Activated CD8-positive, alpha-beta memory T cell treated with anti-CD3 and anti-CD28 coated beads, Interleukin-2, amount 50 U/mL, for 24 hours (primary cell): ENCODE results near the gene CSTF1.
"Not testable (repeated sequence)": the region's sequence is repeated elsewhere in the genome, so short reads cannot be mapped to it uniquely, and the experiment has no call there.

Experiments used
- DNase-seq: peaks from one replicate; pipeline ENCODE4 v3.0.0-alpha.2; 2020; ENCODE audit errors: extremely low read depth

CSTF1 gene

DNA sequence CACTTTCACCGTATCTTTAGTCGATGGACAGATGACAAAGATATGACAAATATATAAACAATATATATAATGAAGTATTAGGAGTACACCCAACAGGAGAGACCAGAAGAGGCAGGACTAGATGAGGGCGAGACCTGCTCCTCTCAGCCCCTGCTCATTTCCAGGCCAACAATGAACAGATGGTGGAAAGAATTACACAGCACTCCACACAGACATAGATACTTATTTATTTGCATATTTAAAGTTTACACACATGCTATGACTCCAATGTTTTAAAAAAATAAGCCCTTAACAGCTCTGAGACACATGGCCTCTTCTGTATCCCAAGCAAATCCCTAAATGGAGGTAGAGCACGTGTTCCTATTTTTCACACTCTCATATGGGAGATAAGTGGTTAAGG lies 23.3 kb upstream of the CSTF1 start:
- DNase-seq, result no peak

DNA sequence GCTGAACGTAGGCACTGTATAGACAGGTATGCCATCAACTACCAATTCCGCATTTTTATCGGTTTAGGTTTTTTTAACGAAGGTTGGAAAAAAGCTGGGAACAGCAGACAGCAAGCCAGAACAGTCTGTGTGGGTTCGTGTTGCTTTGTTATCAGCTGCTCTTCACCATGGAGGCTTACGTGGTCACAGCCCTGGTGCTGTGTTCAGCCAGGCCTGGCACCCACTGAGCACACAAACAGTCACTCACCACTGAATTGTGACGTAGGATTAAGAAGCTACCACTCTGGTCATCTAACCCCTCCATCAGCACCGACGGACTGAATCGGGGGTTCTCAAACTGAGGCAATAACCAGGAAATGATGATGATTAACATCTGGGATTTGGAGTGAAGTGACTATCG lies 20.5 kb upstream of the CSTF1 start:
- no peak for DNase-seq

DNA sequence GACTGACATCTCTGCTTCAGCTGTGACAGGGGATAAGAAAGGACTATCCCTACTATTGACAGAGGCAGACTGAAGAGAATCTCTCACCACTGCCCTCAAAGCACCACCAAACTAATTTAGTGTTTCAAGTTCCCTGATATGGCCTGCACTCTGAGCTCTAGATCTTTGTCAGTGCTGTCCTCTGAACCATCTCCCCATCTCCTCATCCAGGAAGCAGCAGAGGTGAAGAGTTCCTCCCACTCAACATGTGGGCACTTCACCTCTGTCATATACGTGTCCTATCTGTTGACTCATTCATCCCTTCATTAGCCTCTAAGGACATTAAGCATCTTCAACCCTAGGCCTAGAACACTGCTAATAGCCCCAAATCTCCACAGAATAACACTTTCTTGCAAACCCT lies 19.6 kb upstream of the CSTF1 start:
- no peak for DNase-seq

DNA sequence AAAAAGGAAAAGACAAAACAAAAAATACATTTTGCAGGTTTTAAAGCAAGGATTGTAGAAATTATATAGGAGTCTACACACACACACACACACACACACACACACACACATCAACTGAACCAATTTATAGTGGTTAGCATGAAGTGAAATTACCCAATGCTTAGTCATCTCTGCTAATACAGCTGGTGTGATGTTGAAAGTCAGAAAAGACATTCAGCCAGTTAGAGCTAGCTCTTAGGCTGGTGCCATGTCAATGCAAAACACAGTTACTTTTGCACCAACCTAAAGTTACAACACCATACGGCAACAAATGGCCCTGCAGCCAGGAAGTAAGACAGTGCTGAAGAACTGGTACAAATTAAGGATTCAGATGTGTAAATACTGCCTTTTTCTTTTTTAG lies 18.5 kb upstream of the CSTF1 start:
- DNase-seq, result no peak

- DNase-seq, result no peak
Measured at GRCh38 chr20:56376331-56376730, 16.1 kb upstream of the CSTF1 start.

GRCh38 chr20:56378386-56378785 lies 14.1 kb upstream of the CSTF1 start:
- DNase-seq, result no peak

DNA sequence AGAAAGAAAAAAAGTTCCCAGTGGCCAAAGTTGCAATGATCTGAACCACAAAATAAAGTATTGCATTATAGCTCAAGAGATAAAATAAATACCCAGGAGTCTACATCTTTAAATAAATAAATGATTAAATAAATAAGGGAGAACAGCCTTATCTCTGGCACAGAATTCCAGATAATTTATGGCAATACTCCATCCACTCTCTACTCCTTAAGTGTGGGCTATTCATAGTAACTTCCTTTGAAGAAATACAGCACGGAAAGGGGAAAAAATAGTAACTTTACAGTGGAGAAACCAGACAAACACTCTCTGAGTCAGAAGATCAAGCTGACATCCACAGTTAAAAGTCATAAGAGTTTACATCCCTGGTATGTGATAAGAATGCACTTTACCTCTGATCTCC lies 12.1 kb upstream of the CSTF1 start:
- DNase-seq, result no peak

DNA sequence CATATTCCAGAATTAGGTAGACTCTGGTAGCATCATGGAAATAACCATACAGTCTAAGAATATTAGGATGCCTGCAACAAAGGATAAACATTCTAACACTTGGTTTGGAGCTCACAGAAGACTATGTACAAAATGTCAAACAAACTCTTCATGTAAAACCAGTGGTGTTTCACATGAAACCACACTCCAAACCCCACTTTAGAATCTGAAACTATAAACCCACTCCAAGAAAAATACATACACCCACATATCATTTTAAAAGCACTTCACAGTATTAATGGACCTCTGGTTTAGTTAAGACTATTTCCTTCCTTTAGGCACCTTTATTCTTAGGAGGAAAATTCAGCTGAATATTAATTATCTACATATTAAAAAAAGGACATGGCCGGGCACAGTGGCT lies 10.9 kb upstream of the CSTF1 start:
- no peak for DNase-seq

DNA sequence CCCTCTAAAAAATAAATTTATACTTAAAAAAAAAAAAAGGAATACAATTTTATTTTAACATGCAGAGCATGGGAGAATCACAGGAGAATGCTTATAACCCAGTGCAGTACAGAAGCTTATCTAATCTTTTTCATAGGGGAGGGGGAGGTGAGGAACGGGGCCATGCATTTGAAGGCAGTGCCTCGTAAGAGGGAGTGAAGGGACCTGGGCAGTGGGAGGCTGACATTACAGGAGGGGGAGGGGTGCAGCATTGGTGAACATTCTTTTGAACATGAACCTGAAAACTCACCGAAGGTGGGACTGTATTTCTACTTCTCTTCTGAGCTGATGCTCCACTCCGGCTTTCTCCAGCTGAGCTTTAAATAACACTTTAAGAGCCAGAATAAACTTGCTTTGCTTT lies 9.7 kb upstream of the CSTF1 start:
- no peak for DNase-seq

DNA sequence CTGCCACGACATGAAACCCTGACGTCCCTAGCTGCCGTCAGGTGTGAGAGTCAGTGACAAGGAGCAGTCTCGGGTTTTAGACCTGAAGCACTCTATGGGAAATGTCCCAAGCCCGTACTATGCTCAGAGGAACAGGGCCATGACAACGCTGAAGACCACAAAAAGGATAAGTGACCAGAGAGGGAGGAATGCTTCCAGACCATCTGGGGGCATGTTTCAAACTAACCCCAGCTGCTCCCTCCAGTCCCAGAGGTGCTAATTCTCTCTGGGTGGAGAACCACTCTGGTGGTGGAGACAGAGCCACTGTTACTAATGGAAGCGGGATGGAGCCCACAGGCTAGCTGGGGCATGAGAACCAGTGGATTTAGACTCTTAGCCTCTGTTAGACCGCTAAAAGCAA lies 9.1 kb upstream of the CSTF1 start:
- no peak for DNase-seq

DNA sequence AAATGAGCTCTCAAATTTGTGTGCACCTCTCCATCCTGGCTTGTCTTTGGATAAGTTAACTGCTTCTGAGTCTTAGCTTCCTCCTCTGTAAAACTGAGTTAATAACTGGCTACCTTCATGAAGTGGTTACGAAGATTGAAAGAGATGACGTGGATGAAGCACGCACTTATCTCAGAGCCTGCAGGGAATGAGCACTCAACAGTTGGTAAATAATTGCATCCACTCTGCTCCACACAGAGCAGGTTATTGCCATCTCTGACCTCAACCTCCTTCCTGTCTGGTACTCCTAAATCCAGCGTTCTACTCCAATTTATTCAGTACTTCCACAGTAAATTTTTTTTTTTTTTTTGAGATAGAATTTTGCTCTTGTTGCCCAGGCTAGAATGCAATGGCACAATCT lies 7.3 kb upstream of the CSTF1 start:
- no peak for DNase-seq

GRCh38 chr20:56386219-56386618 lies 6.2 kb upstream of the CSTF1 start:
- DNase-seq, result no peak

GRCh38 chr20:56388882-56389281 lies 3.6 kb upstream of the CSTF1 start:
- no peak for DNase-seq

DNA sequence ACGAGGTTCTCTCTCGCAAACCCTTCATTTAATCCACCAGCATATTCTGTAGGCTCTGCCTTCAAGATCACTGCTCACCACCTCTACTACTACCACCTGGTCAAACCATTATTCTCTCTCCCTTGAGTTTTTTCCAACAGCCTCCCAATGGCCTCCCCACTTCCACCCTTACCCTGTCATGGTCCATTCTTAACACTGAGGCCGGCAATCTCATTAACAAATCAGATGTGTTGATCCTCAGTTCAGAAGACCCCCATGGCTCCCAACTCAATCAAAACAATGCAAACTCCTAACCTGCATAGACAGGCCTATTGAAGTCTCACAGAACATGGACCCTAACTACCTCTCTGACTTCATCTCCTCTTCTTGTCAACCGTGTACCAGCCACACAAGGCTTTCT lies 2.6 kb upstream of the CSTF1 start:
- no peak for DNase-seq

- DNase-seq, result not testable (repeated sequence)
Measured at GRCh38 chr20:56390396-56390795, 2.0 kb upstream of the CSTF1 start.

GRCh38 chr20:56391037-56391436 lies 1.4 kb upstream of the CSTF1 start:
- no peak for DNase-seq

DNA sequence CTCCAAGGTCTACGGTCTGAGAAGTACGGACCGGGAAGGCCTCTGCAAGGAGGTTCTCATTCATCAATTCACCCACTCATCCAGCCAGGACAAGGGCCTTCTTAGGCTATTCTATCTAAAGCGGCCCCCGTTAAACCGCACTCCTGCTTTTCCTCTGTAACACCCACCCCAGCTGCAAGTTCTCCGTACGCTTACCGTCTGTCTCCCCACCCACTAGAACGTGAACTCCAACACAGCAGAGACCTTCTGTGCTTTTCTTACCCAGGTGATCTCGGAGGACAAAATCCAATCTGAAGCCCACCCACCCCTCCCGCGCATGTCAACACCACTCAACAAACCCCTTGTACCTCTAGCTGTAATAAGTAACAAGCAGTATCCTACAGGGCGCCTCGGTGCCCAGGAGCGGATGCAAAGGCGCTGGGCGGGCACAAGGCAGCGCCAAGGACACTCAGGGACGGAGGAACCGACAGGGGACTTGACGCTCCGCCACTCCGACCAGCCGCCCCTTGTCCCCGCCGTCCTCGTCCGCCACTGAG lies 781 bp upstream of the CSTF1 start:
- no peak for DNase-seq

DNA sequence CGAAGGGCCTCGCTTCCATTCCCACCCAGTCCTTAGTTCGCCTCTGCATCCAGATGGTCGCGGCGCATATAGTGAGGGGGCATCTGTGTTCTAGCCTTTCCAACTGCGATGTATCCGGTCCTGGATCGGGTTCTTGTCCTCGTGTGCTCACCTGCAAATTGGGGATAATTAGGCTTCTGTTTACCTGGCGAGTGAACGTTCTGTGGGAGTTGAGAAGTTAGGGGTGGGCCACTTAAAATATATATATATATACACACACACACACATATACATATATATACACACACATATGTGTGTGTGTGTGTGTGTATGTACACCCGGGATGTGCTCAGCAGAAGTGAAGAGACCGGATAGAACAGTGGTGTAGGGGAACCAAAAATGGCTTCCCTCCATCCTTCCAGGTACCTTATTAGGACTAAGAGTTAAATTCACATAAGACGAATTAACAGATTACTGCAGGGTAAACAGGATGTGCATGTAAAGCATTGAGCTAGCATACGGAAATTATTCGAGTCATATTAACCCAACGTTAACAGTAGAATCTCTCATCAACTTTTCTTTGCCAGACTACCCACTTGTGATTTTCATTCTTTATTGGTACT lies 537 bp downstream of the CSTF1 start:
- DNase-seq, result no peak

DNA sequence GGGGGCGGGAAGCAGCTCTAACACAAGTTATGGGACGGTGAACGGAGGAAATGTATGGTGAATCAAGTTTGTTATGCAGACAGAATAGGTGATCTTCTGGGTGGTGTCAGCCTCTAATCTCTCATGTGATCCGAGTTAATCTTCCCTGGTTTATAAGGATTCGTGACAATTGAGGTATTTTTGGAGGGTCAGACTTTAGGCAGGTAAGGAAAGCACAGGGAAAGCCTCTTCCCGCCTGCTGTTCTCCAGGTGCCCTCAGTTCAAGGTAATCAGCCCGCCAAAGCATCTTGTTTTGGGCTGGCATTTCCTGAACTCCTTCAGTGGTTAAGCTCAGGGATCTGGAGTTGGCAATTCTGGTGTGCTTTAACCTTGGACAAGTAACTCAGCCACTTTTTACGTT lies 1.2 kb downstream of the CSTF1 start:
- DNase-seq, result no peak

GRCh38 chr20:56395166-56395565 lies 2.7 kb downstream of the CSTF1 start:
- no peak for DNase-seq

GRCh38 chr20:56400001-56400640 lies 7.7 kb downstream of the CSTF1 start:
- peak; percentile 31 for DNase-seq

- no peak for DNase-seq
Measured at GRCh38 chr20:56403465-56403864, 11.0 kb downstream of the CSTF1 start.

DNA sequence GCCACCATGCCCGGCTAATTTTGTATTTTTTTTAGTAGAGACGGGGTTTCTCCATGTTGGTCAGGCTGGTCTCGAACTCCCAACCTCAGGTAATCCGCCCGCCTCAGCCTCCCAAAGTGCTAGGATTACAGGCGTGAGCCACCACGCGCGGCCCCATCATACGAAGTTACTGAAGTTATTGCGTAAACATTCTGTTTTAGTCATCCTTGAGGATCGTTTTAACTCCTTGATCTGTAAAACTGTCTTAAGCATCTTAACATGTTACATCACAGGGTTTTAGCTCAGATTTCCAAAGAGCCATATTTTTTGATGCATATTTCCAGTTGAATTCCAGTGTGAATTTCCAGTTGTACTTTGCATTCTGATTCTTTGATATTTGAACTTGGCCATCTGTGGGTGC lies 12.9 kb downstream of the CSTF1 start:
- DNase-seq, result not testable (repeated sequence)

GRCh38 chr20:56406910-56407309 lies 14.5 kb downstream of the CSTF1 start:
- DNase-seq, result no peak
